ENCODE results near the gene PLCB4.
A peak's percentile ranks its signal among the peaks of the same experiment; 100 is the strongest.

PLCB4 gene

GRCh38 chr20:9447182-9447581, 378.3 kb downstream of the PLCB4 start:
- no peak for DNase-seq (ENCODE audit: low read depth)
- no peak overlapping the region for H3K4me3 ChIP-seq (replicated peaks; ENCODE audit: low read depth, low read length)
- no peak for TF ChIP-seq CTCF (IDR thresholded peaks at IDR 0.05; ENCODE audit: low read length, missing control alignments)

GRCh38 chr20:9453201-9453600, 384.3 kb downstream of the PLCB4 start:
- no peak for TF ChIP-seq CTCF (IDR thresholded peaks at IDR 0.05; ENCODE audit: low read length, missing control alignments)
- H3K4me3 ChIP-seq (replicated peaks; ENCODE audit: low read depth, low read length) = no peak overlapping the region
- no peak for DNase-seq (ENCODE audit: low read depth)

GRCh38 chr20:9454791-9455190, 385.9 kb downstream of the PLCB4 start:
- TF ChIP-seq CTCF (IDR thresholded peaks at IDR 0.05; ENCODE audit: low read length, missing control alignments) = no peak
- DNase-seq (ENCODE audit: low read depth) = no peak
- H3K4me3 ChIP-seq (replicated peaks; ENCODE audit: low read depth, low read length) = no peak overlapping the region

GRCh38 chr20:9457136-9457535, 388.2 kb downstream of the PLCB4 start:
- no peak for TF ChIP-seq CTCF (IDR thresholded peaks at IDR 0.05; ENCODE audit: low read length, missing control alignments)
- H3K4me3 ChIP-seq (replicated peaks; ENCODE audit: low read depth, low read length) = no peak overlapping the region
- DNase-seq (ENCODE audit: low read depth) = no peak

- peak; percentile 5 for DNase-seq (ENCODE audit: low read depth)
- no peak for TF ChIP-seq CTCF (IDR thresholded peaks at IDR 0.05; ENCODE audit: low read length, missing control alignments)
Measured at GRCh38 chr20:9458138-9458796, 389.4 kb downstream of the PLCB4 start.

GRCh38 chr20:9460518-9460917, 391.6 kb downstream of the PLCB4 start:
- DNase-seq (ENCODE audit: low read depth) = peak; percentile 48
- H3K4me3 ChIP-seq (replicated peaks; ENCODE audit: low read depth, low read length) = no peak overlapping the region
- TF ChIP-seq CTCF (IDR thresholded peaks at IDR 0.05; ENCODE audit: low read length, missing control alignments) = no peak

More at GRCh38 chr20:9458138-9458796, 389.4 kb downstream of the PLCB4 start:
- H3K4me3 ChIP-seq (replicated peaks; ENCODE audit: low read depth, low read length) = no peak overlapping the region

- no peak for DNase-seq (ENCODE audit: low read depth)
- no peak overlapping the region for H3K4me3 ChIP-seq (replicated peaks; ENCODE audit: low read depth, low read length)
- peak; percentile 30 for TF ChIP-seq CTCF (IDR thresholded peaks at IDR 0.05; ENCODE audit: low read length, missing control alignments)
Measured at GRCh38 chr20:9467995-9468394, 399.1 kb downstream of the PLCB4 start.

Measured in fibroblast of pulmonary artery (primary cell).